GM12878 (cell line): ENCODE measurements around the gene DTL. TPM values are rescaled to one million over a fixed set of nuclear protein-coding genes. Genes with fewer than 3 reads are reported as not detected.

Source experiments
- ATAC-seq: fragments of 200-7000 bp; cut with Tn5 transposase; 3 replicates; pipeline ENCODE4 v1.9.1; 2020; ENCODE audit warnings: mild to moderate bottlenecking, moderate library complexity
- BruUV-seq: library from RNA; stranded (reverse); fragments of 400-500 nt; replicated peaks from 2 replicates; lab custom pipeline; 2021; lab: Mats Ljungman, UMichigan
- CTCF ChIA-PET: fragments of 300-600 bp; sonication (Branson Sonifier 250); formaldehyde crosslinking; extraction: SDS; loops from one replicate; lab custom pipeline; 2021; ENCODE audit warnings: inconsistent platforms; lab: Yijun Ruan, JAX
- POLR2A ChIA-PET: fragments of 350-600 bp; formaldehyde crosslinking; extraction: SDS; loops from one replicate; lab custom pipeline; 2021; ENCODE audit warnings: inconsistent platforms; lab: Charles Lee
- RAD21 ChIA-PET: fragments of 300-600 bp; sonication (Branson Sonifier 250); formaldehyde crosslinking; loops from one replicate; lab custom pipeline; 2023; ENCODE audit warnings: antibody characterized with exemption; ENCODE audit not compliant: unreplicated experiment; lab: Charles Lee
- SMC1A ChIA-PET: fragments of 300-600 bp; sonication (Branson Sonifier 250); formaldehyde crosslinking; loops from one replicate; lab custom pipeline; 2023; ENCODE audit not compliant: unreplicated experiment, uncharacterized antibody; lab: Charles Lee
- DNase-seq: peaks from one replicate; pipeline ENCODE4 v3.0.0-alpha.2; 2011; ENCODE audit warnings: low read depth, low spot score
- FAIRE-seq: peaks from 3 replicates; lab custom pipeline; 2011; peaks lifted over from hg19 to GRCh38; lab: Jason Lieb, UNC
- H2AFZ ChIP-seq: 2 replicates; pipeline ENCODE4 v1.6.0; 2011; ENCODE audit warnings: low read depth, low read length, control low read depth; ENCODE audit not compliant: control insufficient read depth
- H3K27ac ChIP-seq: 2 replicates; pipeline ENCODE4 v1.5.1; 2011; ENCODE audit warnings: control low read depth; ENCODE audit not compliant: control insufficient read depth, insufficient read depth
- H3K27me3 ChIP-seq, 2 experiments: replicated peaks in 1 of 2; 2 replicates each; pipeline versions ENCODE4 v1.6.0 to v1.6.1; 2011; ENCODE audit warnings: low read length in 1 of 2; ENCODE audit not compliant: control insufficient read depth in 2 of 2, insufficient read depth in 2 of 2
- H3K36me3 ChIP-seq, 2 experiments: 2 replicates each; pipeline ENCODE4 v1.5.1; 2011; ENCODE audit warnings: low read length in 1 of 2; ENCODE audit not compliant: control insufficient read depth in 2 of 2, insufficient read depth in 2 of 2
- H3K4me1 ChIP-seq: 2 replicates; pipeline ENCODE4 v1.6.1; 2011; ENCODE audit warnings: mild to moderate bottlenecking, low read length, moderate library complexity, mixed read lengths; ENCODE audit not compliant: control insufficient read depth, insufficient read depth
- H3K4me2 ChIP-seq: 2 replicates; pipeline ENCODE4 v1.6.0; 2011; ENCODE audit warnings: control low read depth; ENCODE audit not compliant: control insufficient read depth, insufficient read depth
- H3K4me3 ChIP-seq: fragments of 200-600 bp; sonication (generic); 2 replicates; pipeline ENCODE4 v1.5.1; 2016
- H3K79me2 ChIP-seq: 2 replicates; pipeline ENCODE4 v1.6.0; 2011; ENCODE audit warnings: low read length; ENCODE audit not compliant: control insufficient read depth, insufficient read depth
- H3K9ac ChIP-seq: 2 replicates; pipeline ENCODE4 v1.8.0; 2011; ENCODE audit warnings: low read length, control low read depth, mixed read lengths; ENCODE audit not compliant: control insufficient read depth, insufficient read depth
- H3K9me3 ChIP-seq: replicated peaks from 3 replicates; pipeline ENCODE4 v1.5.1; 2011; ENCODE audit warnings: mild to moderate bottlenecking, low read length; ENCODE audit not compliant: control insufficient read depth, insufficient read depth
- H4K20me1 ChIP-seq: 2 replicates; pipeline ENCODE4 v1.6.0; 2011; ENCODE audit not compliant: control insufficient read depth, insufficient read depth
- ATF3 ChIP-seq: IDR thresholded peaks from 2 replicates; pipeline ENCODE4 v1.6.1; 2011; ENCODE audit warnings: low read depth, mild to moderate bottlenecking, low read length, moderate library complexity, borderline replicate concordance; ENCODE audit errors: extremely low read depth
- CBX3 ChIP-seq: fragments of 200-600 bp; sonication (generic); IDR thresholded peaks from 2 replicates; pipeline ENCODE4 v1.6.1; 2016; ENCODE audit warnings: low read depth, borderline replicate concordance
- EED ChIP-seq: sonication (generic); IDR thresholded peaks from 2 replicates; pipeline ENCODE4 v1.6.1; 2016; ENCODE audit warnings: antibody characterized with exemption, low read depth
- FOXM1 ChIP-seq: IDR thresholded peaks from 2 replicates; pipeline ENCODE4 v1.6.1; 2012; ENCODE audit warnings: low read depth, mild to moderate bottlenecking, inconsistent platforms, low read length, moderate library complexity
- HDGF ChIP-seq: fragments of 450-650 bp; IDR thresholded peaks from 2 replicates; pipeline ENCODE4 v1.6.1; 2016; ENCODE audit warnings: antibody characterized with exemption
- MEF2B ChIP-seq: fragments of 450-650 bp; IDR thresholded peaks from 2 replicates; pipeline ENCODE4 v1.6.1; 2018; ENCODE audit warnings: mild to moderate bottlenecking, moderate library complexity; ENCODE audit not compliant: partially characterized antibody, poor library complexity, severe bottlenecking
- MXI1 ChIP-seq: fragments of 150-350 bp; IDR thresholded peaks from 2 replicates; pipeline ENCODE4 v1.6.1; 2011; ENCODE audit warnings: low read depth, mild to moderate bottlenecking, inconsistent platforms, low read length, improper control_type of control experiment
- RAD21 ChIP-seq: IDR thresholded peaks from 2 replicates; pipeline ENCODE4 v1.6.1; 2011; ENCODE audit warnings: mild to moderate bottlenecking, low read depth, low read length, moderate library complexity; ENCODE audit not compliant: insufficient read depth
- SIX5 ChIP-seq: IDR thresholded peaks from 2 replicates; pipeline ENCODE4 v1.6.1; 2011; ENCODE audit warnings: mild to moderate bottlenecking, low read depth, low read length, moderate library complexity; ENCODE audit not compliant: severe bottlenecking
- SUPT20H ChIP-seq: IDR thresholded peaks from 2 replicates; pipeline ENCODE4 v1.6.1; 2011; ENCODE audit warnings: low read depth, mild to moderate bottlenecking, low read length, moderate library complexity, borderline replicate concordance; ENCODE audit not compliant: control insufficient read depth
- YY1 ChIP-seq: IDR thresholded peaks from 2 replicates; pipeline ENCODE4 v1.6.1; 2011; ENCODE audit warnings: low read depth, mild to moderate bottlenecking, low read length
- ZBTB11 ChIP-seq: fragments of 450-650 bp; formaldehyde crosslinking; IDR thresholded peaks from 2 replicates; pipeline ENCODE4 v1.5.0; 2022; ENCODE audit warnings: mild to moderate bottlenecking, missing genetic modification characterization
- ZNF274 ChIP-seq: IDR thresholded peaks from one replicate; pipeline ENCODE4 v1.8.0; 2011; ENCODE audit not compliant: insufficient read length, insufficient read depth
- WGBS: methylation state at CpG from one replicate; pipeline ENCODE4 v1.1.6; 2016; ENCODE audit warnings: low lambda C conversion rate; ENCODE audit not compliant: insufficient replicate concordance, insufficient coverage; ENCODE audit errors: missing lambda C conversion rate; 5-methylcytosine and 5-hydroxymethylcytosine counted together
- in situ Hi-C: fragments of 300-500 bp; cut with MboI; formaldehyde crosslinking; loops from 9 replicates; pipeline ENCODE4 v1.14.3; 2018; ENCODE audit warnings: mixed read lengths
- intact Hi-C: fragments of 100-400 bp; cut with micrococcal nuclease; formaldehyde crosslinking; loops from one replicate; pipeline ENCODE4 v1.14.2; 2022; ENCODE audit not compliant: unreplicated experiment
- polyA plus RNA-seq, 11 experiments: library from polyadenylated mRNA; depleted of rRNA in 4 of 11; unstranded in 6 of 11; stranded (reverse) in 5 of 11; fragments of >200 nt; fragmentation: Nextera tagmentation in 4 of 11; fragmentation: Illumina TruSeq in 1 of 11; extraction: Ambion mirVana in 4 of 11; extraction: Trizol in 1 of 11; gene quantifications; 1 replicate in 1 of 11; 2 replicates in 10 of 11; pipeline versions ENCODE4 v1.2.1 to v1.2.3, GENCODE V29; 2011 to 2016; ENCODE audit warnings: inconsistent platforms in 2 of 11, missing spikeins in 2 of 11, low read depth in 1 of 11
- total RNA-seq, 4 experiments: library from RNA; depleted of rRNA in 3 of 4; stranded (reverse); fragments of >200 nt in 3 of 4; fragmentation: Illumina TruSeq in 1 of 4; extraction: Trizol in 1 of 4; gene quantifications; 2 replicates each; pipeline versions ENCODE4 v1.2.1 to v1.2.3, GENCODE V29; 2013 to 2021
- TF ChIP-seq, protein P1 (sequence below): fragments of 450-650 bp; IDR thresholded peaks from 2 replicates; pipeline ENCODE4 v1.6.1; 2014; ENCODE audit warnings: mild to moderate bottlenecking

DTL gene
- total and polyA plus RNA-seq, 10 of the 15 experiments (the other 5 are each of a cell fraction or from before 2014, with no cell fraction given), result 24.1 to 73.4 (median 52.2) TPM

- no peak for TF ChIP-seq SUPT20H
Observed at GRCh38 chr1:212007178-212007577, 28.4 kb upstream of the DTL start (continued).

DNA sequence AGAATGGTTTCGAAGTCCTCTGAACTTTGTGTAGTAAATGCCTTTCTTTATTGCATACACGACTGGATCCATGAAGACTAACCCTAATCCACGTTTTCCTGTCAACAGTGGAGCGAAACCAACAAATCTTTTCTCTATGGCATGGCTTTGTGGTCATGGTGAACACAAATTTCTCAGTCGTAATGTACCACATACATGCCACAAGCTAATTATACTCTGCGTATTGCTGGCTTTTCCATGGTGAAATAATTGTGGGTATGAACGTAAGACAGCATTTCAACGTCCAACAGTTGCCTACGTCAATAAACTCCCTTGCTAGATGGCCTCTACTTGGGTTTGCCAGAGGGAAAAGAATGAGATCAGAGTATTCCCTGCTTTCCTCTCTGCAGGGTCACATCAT is 27.7 kb upstream of the DTL start:
- ChIA-PET CTCF (interaction anchor here (3.9 kb wide), 1 partner anchor 27 kb away, joined by 28 read pairs; the partner anchor contains the start of genes DTL and INTS7), SMC1A (interaction anchor here (1.0 to 3.4 kb wide), 2 partner anchors 27 to 310 kb away, joined by 3 to 12 read pairs; partner anchors contain the start of genes DTL and INTS7), POLR2A (no interaction called here), RAD21 (no interaction called here)
- 94% methylated on average over 9 of the region's 9 CpGs for WGBS
- Histone ChIP-seq H3K4me3 (no peak overlapping the region), H3K9me3 (no peaks in the 10 kb centered on the region), H3K79me2 (no peaks in the 10 kb centered on the region), H3K27me3 (no peaks in the 10 kb centered on the region), H3K9ac (no peak overlapping the region), H2AFZ (no peak overlapping the region), H3K4me2 (no peak overlapping the region), H3K36me3 (peaks cover 4 to 27% of the 10 kb centered on the region in 2 experiments; a peak in 3 of 4 replicates), H3K4me1 (no peaks in the 10 kb centered on the region), H4K20me1 (no peaks in the 10 kb centered on the region), H3K27ac (no peak overlapping the region)
- FAIRE-seq (no peak), ATAC-seq (no peak), DNase-seq (no peak)
- in situ Hi-C loops (no loop called here), intact Hi-C loops (no loop called here)
- BruUV-seq, result no TSS peak
- TF ChIP-seq HDGF (no peak), SIX5 (no peak), ZNF274 (no peak), MXI1 (no peak), EED (no peak), RAD21 (no peak), CBX3 (no peak), YY1 (no peak), ZBTB11 (CRISPR knock-in tag) (no peak), MEF2B (no peak), ATF3 (no peak), FOXM1 (no peak)
- TF ChIP-seq, protein P1, sequence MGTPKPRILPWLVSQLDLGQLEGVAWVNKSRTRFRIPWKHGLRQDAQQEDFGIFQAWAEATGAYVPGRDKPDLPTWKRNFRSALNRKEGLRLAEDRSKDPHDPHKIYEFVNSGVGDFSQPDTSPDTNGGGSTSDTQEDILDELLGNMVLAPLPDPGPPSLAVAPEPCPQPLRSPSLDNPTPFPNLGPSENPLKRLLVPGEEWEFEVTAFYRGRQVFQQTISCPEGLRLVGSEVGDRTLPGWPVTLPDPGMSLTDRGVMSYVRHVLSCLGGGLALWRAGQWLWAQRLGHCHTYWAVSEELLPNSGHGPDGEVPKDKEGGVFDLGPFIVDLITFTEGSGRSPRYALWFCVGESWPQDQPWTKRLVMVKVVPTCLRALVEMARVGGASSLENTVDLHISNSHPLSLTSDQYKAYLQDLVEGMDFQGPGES, result no peak
